ENCODE measurements around the gene CYP2J2.
"Not testable (repeated sequence)": the region's sequence is repeated elsewhere in the genome, so short reads cannot be mapped to it uniquely, and the experiment has no call there.

Gene CYP2J2

DNA sequence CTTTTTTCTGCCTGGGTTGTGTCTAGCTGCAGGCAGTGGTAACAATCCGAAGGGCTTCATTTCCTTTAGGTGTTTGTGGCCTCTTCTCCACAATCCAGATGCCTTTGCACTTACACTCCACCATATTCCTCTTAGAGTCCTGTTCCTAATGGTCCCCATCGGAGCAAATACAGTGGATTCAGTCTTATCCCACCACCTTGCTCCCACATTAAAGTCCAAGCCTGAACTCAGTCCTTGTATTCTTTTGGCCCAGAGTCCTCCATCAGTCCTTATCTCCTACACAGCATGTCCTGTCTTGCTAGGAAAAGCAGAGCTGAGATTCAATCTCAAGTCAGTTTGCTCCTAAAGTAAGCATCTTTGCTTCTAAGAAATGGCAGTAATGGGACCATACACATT, 8.8 kb downstream of the CYP2J2 start:
- no peak for DNase-seq

DNA sequence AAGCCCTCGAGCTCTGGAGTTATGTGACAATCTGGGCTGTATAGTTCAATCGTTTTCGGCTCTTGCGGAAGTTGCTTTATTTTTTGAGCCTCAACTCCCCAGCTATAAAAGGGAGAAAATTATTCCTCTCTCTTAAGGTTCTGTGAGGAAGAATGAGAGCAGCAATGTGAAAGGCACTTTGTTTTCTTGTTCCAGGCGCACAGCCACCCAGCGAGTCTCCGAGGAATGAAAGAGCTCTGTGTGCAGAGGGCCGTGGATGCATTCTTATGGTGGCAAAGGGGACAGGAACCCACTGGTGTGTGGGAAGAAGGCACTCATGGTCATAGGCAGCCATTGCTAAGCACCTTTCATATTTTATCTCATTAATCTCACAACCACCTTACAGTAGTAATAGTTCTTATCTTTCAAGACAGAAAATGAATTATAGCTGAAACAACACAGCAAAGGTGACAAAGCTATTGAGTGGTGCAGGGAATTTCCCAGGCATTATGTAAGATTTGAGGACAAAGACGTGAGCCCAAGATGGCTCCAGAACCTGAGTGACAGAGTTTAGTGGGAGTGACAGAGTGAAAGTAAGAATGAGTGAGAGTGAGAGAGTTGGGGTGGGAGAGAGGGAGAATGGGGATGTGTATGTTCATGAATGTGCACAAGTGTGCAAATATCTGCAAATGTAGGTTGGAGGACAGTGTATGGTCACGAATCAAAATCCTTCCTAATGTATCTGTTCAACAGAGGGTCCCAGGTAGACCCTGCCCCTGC, 9.4 kb downstream of the CYP2J2 start:
- no peak for DNase-seq

- no peak for DNase-seq
Measured at GRCh38 chr1:59915516-59915915, 11.1 kb downstream of the CYP2J2 start.

- not testable (repeated sequence) for DNase-seq
Measured at GRCh38 chr1:59914791-59915286, 11.7 kb downstream of the CYP2J2 start.

- no peak for DNase-seq
Measured at GRCh38 chr1:59908682-59909081, 17.9 kb downstream of the CYP2J2 start.

GRCh38 chr1:59908084-59908483, 18.5 kb downstream of the CYP2J2 start:
- no peak for DNase-seq

DNA sequence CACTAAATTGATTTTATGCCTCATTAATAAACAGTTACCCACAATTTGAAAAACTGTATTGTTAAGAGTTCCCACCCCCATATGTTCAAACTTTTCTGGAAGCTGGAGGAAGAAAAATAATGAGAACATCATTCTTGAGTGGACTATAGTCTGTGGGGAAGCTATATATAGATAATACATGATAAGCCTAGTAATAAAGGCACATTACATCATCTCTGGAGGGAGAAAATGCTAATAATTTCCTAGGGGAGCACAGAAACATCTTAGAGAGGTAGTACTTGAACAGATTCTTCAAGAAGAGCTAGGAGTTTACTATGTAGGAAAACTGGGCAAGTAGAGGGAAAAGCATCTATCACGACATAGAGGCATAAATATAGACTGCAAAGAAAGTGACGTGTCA, 19.6 kb downstream of the CYP2J2 start:
- no peak for DNase-seq

- no peak for DNase-seq
Measured at GRCh38 chr1:59903141-59903754, 23.3 kb downstream of the CYP2J2 start.

DNA sequence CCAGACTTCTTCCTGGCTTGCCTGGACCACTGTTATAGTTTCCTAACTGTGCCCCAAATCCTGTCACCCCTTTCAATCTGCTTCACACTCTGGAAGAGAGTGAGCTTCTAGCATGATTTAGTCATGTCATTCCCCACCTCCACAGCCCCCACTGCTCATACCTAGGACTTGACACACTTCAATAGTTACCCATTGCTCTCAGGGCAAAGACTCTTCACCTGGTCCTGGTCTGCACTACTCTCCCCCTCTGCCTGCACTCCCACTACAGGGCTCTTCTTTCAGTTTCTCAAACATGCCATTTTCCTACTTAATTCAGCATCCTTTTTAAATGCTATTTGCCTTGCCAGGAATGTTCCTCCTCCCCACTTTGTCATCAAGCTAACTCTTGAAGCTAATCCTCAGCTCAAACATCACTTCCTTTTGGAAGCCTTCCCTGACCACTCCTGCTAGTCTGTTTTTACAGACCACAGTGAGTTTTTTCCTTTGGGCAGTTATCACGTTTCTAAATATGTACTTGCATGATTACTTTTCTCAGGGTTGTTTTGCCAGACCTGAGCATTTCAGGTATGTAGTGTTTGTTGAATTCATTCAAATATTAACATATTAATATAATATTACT, 24.7 kb downstream of the CYP2J2 start:
- DNase-seq: no peak

GRCh38 chr1:59900640-59901039, 25.9 kb downstream of the CYP2J2 start:
- DNase-seq: no peak

DNA sequence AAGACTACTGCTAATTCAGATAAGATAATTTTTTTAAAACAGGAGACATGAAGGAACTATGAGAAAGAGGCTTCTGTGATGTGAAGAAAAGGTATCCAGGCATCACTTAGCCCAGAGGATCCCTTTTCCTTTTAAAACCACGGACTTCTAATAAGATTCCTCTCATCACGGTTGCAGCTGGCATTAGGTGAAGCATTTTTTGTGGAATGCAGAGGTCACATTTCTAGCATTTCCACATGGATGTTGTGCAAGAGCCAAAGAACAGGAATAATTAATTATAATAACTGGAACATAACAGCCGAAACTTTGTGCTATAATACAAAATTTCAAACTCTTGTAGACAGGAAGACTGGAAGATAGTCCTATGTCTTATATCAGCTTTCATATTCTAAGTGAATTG, 27.6 kb downstream of the CYP2J2 start:
- no peak for DNase-seq

GRCh38 chr1:59897165-59897564, 29.4 kb downstream of the CYP2J2 start:
- DNase-seq: no peak

DNA sequence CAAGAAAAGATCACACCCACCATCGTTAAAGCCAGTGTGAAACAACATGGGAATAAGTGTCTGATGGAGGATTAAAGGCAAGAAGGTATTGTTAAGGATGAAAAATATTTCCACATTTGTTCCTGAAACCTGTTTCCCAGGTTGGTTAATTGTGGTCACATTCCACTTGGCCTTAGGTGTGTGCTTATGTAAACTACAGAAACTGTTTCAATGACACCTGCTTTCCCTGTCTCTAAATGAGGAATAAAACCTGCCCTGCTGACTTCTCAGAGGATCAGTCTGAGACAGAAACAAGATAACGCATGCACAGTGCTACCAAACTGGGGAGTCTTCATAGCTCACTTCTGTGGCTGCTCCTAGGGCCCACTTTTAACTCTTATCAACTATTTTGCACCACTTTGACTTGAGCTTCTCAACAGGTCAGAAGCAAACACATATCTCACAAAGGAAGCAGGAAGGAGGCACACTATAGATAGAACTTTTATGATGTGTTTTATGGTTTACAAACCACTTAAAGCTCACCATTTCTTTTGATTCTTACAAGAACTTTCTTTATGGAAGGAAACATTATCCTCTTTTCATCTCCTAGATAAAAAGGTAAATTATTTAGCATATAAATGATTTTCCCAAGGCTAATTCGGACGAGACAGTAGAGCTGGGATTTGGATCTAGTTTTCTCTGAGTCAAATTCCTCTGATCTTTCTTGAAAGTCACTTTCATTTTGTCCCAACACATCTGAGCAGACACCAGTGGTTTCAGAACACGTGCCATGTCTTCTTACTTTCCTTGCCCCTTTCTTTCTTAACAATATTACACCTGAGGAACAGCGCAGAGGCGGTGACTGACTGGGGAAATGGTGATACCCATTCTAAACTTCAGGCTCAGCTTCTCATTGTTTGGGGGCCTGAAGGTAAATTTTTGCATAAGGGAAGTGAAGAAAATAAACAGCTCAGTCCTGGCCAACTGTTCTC, 33.4 kb downstream of the CYP2J2 start:
- DNase-seq: no peak

- DNase-seq: no peak
Measured at GRCh38 chr1:59885160-59885832, 41.3 kb downstream of the CYP2J2 start.

GRCh38 chr1:59880735-59881134, 45.8 kb downstream of the CYP2J2 start:
- DNase-seq: no peak

GRCh38 chr1:59879996-59880505, 46.5 kb downstream of the CYP2J2 start:
- no peak for DNase-seq

DNA sequence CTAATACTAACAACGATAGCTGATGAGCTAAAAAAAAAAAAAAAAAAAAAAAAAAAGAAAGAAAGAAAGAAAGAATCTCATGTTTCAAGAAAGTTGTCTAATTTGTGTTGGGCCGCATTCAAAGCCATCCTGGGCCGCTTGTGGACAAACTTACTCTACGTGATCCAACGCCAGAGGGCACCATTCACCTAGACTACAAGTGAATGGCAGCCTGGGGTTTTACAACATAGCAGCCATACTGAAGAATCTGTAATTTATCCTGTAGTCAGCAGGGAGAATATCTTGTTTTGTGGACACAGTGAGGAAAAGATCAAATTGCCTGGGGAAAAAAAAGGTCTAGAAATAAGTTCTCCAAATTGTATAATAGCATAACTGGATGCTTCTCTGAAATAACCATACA, 47.0 kb downstream of the CYP2J2 start:
- no peak for DNase-seq

- DNase-seq: no peak
Measured at GRCh38 chr1:59878370-59878769, 48.2 kb downstream of the CYP2J2 start.

GRCh38 chr1:59877108-59877682, 49.4 kb downstream of the CYP2J2 start:
- DNase-seq: no peak

DNA sequence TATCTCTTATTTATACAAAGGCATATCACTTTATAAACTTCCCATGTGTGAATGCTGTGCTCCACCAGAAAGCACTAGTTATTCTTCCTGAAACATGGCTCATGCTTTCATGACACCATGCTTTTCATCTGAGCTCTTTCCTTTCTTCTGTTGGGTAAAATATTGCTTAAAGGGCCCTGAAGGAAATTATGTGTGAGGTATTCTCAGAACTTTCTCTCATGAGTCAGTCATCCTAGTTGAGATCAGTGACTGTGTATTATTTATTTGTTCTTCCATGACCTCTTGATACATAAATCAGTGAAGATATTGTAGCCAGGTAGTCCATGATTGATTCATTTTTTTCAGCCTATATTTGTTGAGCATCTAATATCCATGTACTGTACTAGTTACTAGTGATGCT, 54.8 kb downstream of the CYP2J2 start:
- no peak for DNase-seq

- no peak for DNase-seq
Measured at GRCh38 chr1:59866462-59866861, 60.1 kb downstream of the CYP2J2 start.

Data from GOT3 (cell line).